HEK293T (cell line): ENCODE measurements around the gene TNFAIP8L2.
"Not testable (repeated sequence)": the region's sequence is repeated elsewhere in the genome, so short reads cannot be mapped to it uniquely, and the experiment has no call there.

Source experiments
- CTCF ChIA-PET: fragments of 350-600 bp; formaldehyde crosslinking; extraction: SDS; loops from one replicate; lab custom pipeline; 2021; ENCODE audit warnings: antibody characterized with exemption, inconsistent platforms; lab: Yijun Ruan, JAX
- POLR2A ChIA-PET: fragments of 350-600 bp; formaldehyde crosslinking; extraction: SDS; loops from one replicate; lab custom pipeline; 2020; ENCODE audit warnings: antibody characterized with exemption, inconsistent platforms; lab: Yijun Ruan, JAX
- DNase-seq: peaks from one replicate; pipeline ENCODE4 v3.0.0; 2012; ENCODE audit warnings: mixed read lengths; ENCODE audit errors: extremely low spot score
- ARNT ChIP-seq: fragments of 450-650 bp; IDR thresholded peaks from 2 replicates; pipeline ENCODE4 v1.6.1; 2017; ENCODE audit warnings: mild to moderate bottlenecking
- BHLHE40 ChIP-seq: fragments of 450-650 bp; IDR thresholded peaks from 2 replicates; pipeline ENCODE4 v1.6.1; 2016; ENCODE audit warnings: mild to moderate bottlenecking, moderate library complexity, borderline replicate concordance
- CTBP1 ChIP-seq: fragments of 450-650 bp; IDR thresholded peaks from 2 replicates; pipeline ENCODE4 v1.6.1; 2016; ENCODE audit warnings: borderline replicate concordance
- ELF4 ChIP-seq: fragments of 450-650 bp; IDR thresholded peaks from 2 replicates; pipeline ENCODE4 v1.6.1; 2017; ENCODE audit warnings: antibody characterized with exemption
- FOXA1 ChIP-seq: fragments of 450-650 bp; IDR thresholded peaks from 2 replicates; pipeline ENCODE4 v1.6.1; 2016; ENCODE audit warnings: mild to moderate bottlenecking
- FOXK2 ChIP-seq: fragments of 450-650 bp; IDR thresholded peaks from 2 replicates; pipeline ENCODE4 v1.6.1; 2016; ENCODE audit warnings: mild to moderate bottlenecking
- FOXM1 ChIP-seq: fragments of 450-650 bp; IDR thresholded peaks from 2 replicates; pipeline ENCODE4 v1.6.1; 2017; ENCODE audit warnings: mild to moderate bottlenecking, borderline replicate concordance
- HDGF ChIP-seq: fragments of 450-650 bp; IDR thresholded peaks from 2 replicates; pipeline ENCODE4 v1.6.1; 2017; ENCODE audit warnings: antibody characterized with exemption, borderline replicate concordance
- L3MBTL2 ChIP-seq: fragments of 450-650 bp; conservative IDR thresholded peaks from 2 replicates; pipeline ENCODE4 v1.6.1; 2016; ENCODE audit warnings: mild to moderate bottlenecking
- LEF1 ChIP-seq: fragments of 450-650 bp; IDR thresholded peaks from 2 replicates; pipeline ENCODE4 v1.6.1; 2017; ENCODE audit warnings: mild to moderate bottlenecking, borderline replicate concordance
- NFRKB ChIP-seq: fragments of 450-650 bp; IDR thresholded peaks from 2 replicates; pipeline ENCODE4 v1.6.1; 2016; ENCODE audit warnings: mild to moderate bottlenecking, moderate library complexity
- PKNOX1 ChIP-seq: fragments of 450-650 bp; IDR thresholded peaks from 2 replicates; pipeline ENCODE4 v1.6.1; 2016
- SP1 ChIP-seq: fragments of 450-650 bp; IDR thresholded peaks from 2 replicates; pipeline ENCODE4 v1.6.1; 2017
- SUZ12 ChIP-seq: fragments of 450-650 bp; IDR thresholded peaks from 2 replicates; pipeline ENCODE4 v1.6.1; 2016; ENCODE audit warnings: mild to moderate bottlenecking
- TARDBP ChIP-seq: fragments of 450-650 bp; IDR thresholded peaks from 2 replicates; pipeline ENCODE4 v1.6.1; 2016
- ZNF384 ChIP-seq: fragments of 450-650 bp; IDR thresholded peaks from 2 replicates; pipeline ENCODE4 v1.6.1; 2016

The TNFAIP8L2 gene

GRCh38 chr1:151192047-151192446 lies 35.6 kb downstream of the TNFAIP8L2 start:
- no peak for DNase-seq
- TF ChIP-seq HDGF, result no peak
- TF ChIP-seq SUZ12, result no peak
- TF ChIP-seq SP1, result no peak
- no peak for TF ChIP-seq LEF1
- no peak for TF ChIP-seq L3MBTL2
- no peak for TF ChIP-seq CTBP1
- no peak for TF ChIP-seq FOXM1
- no peak for TF ChIP-seq PKNOX1
- TF ChIP-seq ZNF384, result no peak
- TF ChIP-seq ELF4, result no peak
- no peak for TF ChIP-seq FOXA1
- no peak for TF ChIP-seq FOXK2
- no peak for TF ChIP-seq NFRKB
- no peak for TF ChIP-seq ARNT
- CTCF ChIA-PET, result interaction anchor here (1.5 kb wide), 1 partner anchor 60 kb away, joined by 5 read pairs; no protein-coding TSS in a partner anchor
- POLR2A ChIA-PET, result no interaction called here

- no peak for DNase-seq
- ChIA-PET POLR2A (interaction anchor here (1.1 kb wide), 1 partner anchor 28 kb away, joined by 3 read pairs; the partner anchor contains the start of gene LYSMD1), CTCF (interaction anchor here (0.7 to 1.5 kb wide), 3 partner anchors 8 to 134 kb away, joined by 5 to 11 read pairs (median 6); partner anchors contain the start of gene CDC42SE1)
- TF ChIP-seq SP1 (no peak), L3MBTL2 (no peak), NFRKB (no peak), ARNT (no peak), PKNOX1 (no peak), HDGF (no peak), LEF1 (no peak), ELF4 (no peak), BHLHE40 (no peak), FOXA1 (no peak), CTBP1 (no peak), FOXK2 (no peak), SUZ12 (no peak), TARDBP (no peak), ZNF384 (no peak), FOXM1 (no peak)
These were observed 36.9 kb downstream of the TNFAIP8L2 start for GRCh38 chr1:151193304-151193703.

- ChIA-PET POLR2A (interaction anchor here (2.0 kb wide), 1 partner anchor 61 kb away, joined by 12 read pairs; the partner anchor contains the start of gene PSMD4), CTCF (interaction anchor here (1.3 to 1.9 kb wide), 2 partner anchors 58 to 135 kb away, joined by 7 to 11 read pairs; partner anchors contain the start of gene CDC42SE1)
- TF ChIP-seq ZNF384 (peak; percentile 30; the same call in 1 of the 2 replicates), SUZ12 (no peak)
- DNase-seq, result no peak
These were observed 37.4 kb downstream of the TNFAIP8L2 start for GRCh38 chr1:151193856-151194255.

GRCh38 chr1:151194894-151195594 lies 38.6 kb downstream of the TNFAIP8L2 start:
- DNase-seq, result not testable (repeated sequence)
- ChIA-PET CTCF (interaction anchor here (0.6 to 1.9 kb wide), 2 partner anchors 57 to 135 kb away, joined by 7 read pairs; no protein-coding TSS in a partner anchor), POLR2A (interaction anchor here (1.2 to 2.0 kb wide), 2 partner anchors 29 to 60 kb away, joined by 3 to 12 read pairs; partner anchors contain the start of genes LYSMD1, PSMD4 and SCNM1)

- DNase-seq, result peak; percentile 65
- no peak for TF ChIP-seq ELF4
- TF ChIP-seq BHLHE40, result no peak
- TF ChIP-seq SUZ12, result no peak
- TF ChIP-seq LEF1, result no peak
- TF ChIP-seq HDGF, result no peak
- peak; percentile 99 for TF ChIP-seq ZNF384
- POLR2A ChIA-PET, result interaction anchor here (1.2 kb wide), 1 partner anchor 31 kb away, joined by 3 read pairs; the partner anchor contains the start of genes LYSMD1 and SCNM1
- CTCF ChIA-PET, result interaction anchor here (0.7 kb wide), 1 partner anchor 96 kb away, joined by 8 read pairs; no protein-coding TSS in a partner anchor
These were observed 39.9 kb downstream of the TNFAIP8L2 start for GRCh38 chr1:151196292-151196800.

- CTCF ChIA-PET, result no interaction called here
- POLR2A ChIA-PET, result interaction anchor here (1.4 to 1.9 kb wide), 3 partner anchors 8 to 133 kb away, joined by 3 to 17 read pairs (median 9); partner anchors contain the start of genes PSMD4 and VPS72
- peak; percentile 51; the same call in 1 of the 2 replicates for TF ChIP-seq PKNOX1
- no peak for TF ChIP-seq SP1
- no peak for DNase-seq
These were observed 41.4 kb downstream of the TNFAIP8L2 start for GRCh38 chr1:151197863-151198253.
